Tibial nerve (tissue), 4 donors: ENCODE data around the gene KEL. TPM values are rescaled to one million over a fixed set of nuclear protein-coding genes. Genes with fewer than 3 reads are reported as not detected.

ENCODE experiments used
- DNase-seq, 2 donors: peaks; one replicate each; pipeline ENCODE4 v3.0.0-alpha.2; 2019; ENCODE audit warnings: low spot score in 2 of 2
- H3K27ac ChIP-seq, 4 donors: fragments of 200-600 bp; sonication (generic) in 3 of 4; one replicate each; pipeline ENCODE4 v1.5.1; 2017 to 2019; ENCODE audit warnings: mild to moderate bottlenecking in 1 of 4
- H3K27me3 ChIP-seq, 2 donors: fragments of 200-600 bp; sonication (generic) in 1 of 2; one replicate each; pipeline versions ENCODE4 v1.5.1 to v1.6.0; 2017 to 2019
- H3K36me3 ChIP-seq, 3 donors: fragments of 200-600 bp; sonication (generic); one replicate each; pipeline ENCODE4 v1.5.1; 2018 to 2019
- H3K4me1 ChIP-seq, 4 donors: fragments of 200-600 bp; sonication (generic) in 3 of 4; one replicate each; pipeline ENCODE4 v1.5.1; 2017 to 2019
- H3K4me3 ChIP-seq, 4 donors: fragments of 200-600 bp; sonication (generic) in 3 of 4; one replicate each; pipeline ENCODE4 v1.5.1; 2017 to 2019; ENCODE audit warnings: mild to moderate bottlenecking in 1 of 4, moderate library complexity in 1 of 4
- H3K9me3 ChIP-seq, 4 donors: fragments of 200-600 bp; sonication (generic) in 3 of 4; one replicate each; pipeline ENCODE4 v1.5.1; 2017 to 2019
- EP300 ChIP-seq, 2 donors: sonication (generic); formaldehyde crosslinking; IDR thresholded peaks; one replicate each; pipeline ENCODE4 v1.6.1; 2017; ENCODE audit warnings: antibody characterized with exemption in 2 of 2, mild to moderate bottlenecking in 1 of 2
- POLR2A ChIP-seq, 2 donors: fragments of 450-650 bp; IDR thresholded peaks; one replicate each; pipeline ENCODE4 v1.6.1; 2017; ENCODE audit warnings: antibody characterized with exemption in 2 of 2, mild to moderate bottlenecking in 2 of 2, moderate library complexity in 2 of 2
- WGBS, 2 donors: methylation state at CpG; one replicate each; pipeline ENCODE4 v1.1.5; 2018; 5-methylcytosine and 5-hydroxymethylcytosine counted together
- total RNA-seq, 4 donors: library from RNA; depleted of rRNA; stranded (reverse); fragments of >200 nt; gene quantifications; one replicate each; pipeline ENCODE4 v1.1.0, GENCODE V29; 2016
- TF ChIP-seq, protein P1 (sequence below), 5 experiments: fragments of 200-600 bp in 3 of 5; fragments of 450-650 bp in 2 of 5; sonication (generic) in 3 of 5; IDR thresholded peaks; one replicate each; pipeline ENCODE4 v1.5.1; 2016 to 2019; ENCODE audit warnings: antibody characterized with exemption in 5 of 5, mild to moderate bottlenecking in 3 of 5, moderate library complexity in 2 of 5

KEL gene
- total RNA-seq, 4 donors from 2014 or later, result 0.59 to 0.87 (median 0.61) TPM

DNA sequence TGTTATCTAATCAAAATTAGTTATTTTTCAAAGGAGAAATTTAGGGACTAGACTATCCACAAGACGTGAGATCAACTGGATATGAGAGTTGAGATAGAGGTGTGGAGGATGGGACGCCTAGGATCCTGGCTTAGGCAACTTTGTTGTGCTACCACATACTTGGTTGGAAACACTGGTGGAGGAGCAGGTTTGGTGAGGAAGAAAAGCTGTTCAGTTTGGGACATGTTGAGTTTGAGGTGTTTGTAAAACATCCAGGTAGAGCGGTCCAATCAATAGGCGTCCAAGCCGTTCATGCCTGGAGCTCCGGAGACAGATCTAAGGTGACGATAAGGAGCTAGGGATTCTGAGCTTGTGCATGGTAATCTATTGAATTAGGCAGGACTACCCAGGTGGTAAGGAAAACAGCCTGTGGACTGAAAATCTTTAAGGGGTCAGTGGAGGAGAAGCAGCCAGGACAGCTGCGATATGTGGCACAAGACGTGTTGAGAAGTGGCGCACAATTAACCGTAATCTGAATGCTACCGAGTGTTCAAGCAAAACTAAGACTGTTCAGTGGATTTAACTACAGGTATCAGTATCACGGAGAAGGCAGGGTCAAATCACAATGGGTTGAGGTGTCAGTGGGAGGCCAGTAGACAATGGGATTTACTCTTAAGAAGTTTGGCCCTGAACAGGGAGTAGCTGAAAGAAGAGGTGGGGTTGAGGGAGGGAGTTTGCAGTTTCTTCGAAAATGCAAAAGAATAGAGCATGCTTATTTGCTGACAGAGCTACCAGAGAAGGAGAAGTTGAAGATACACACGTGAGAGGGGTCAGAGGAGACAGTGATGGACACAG, 60.5 kb downstream of the KEL start:
- Histone ChIP-seq H3K27ac (no peak overlapping the region), H3K36me3 (no peaks in the 10 kb centered on the region), H3K27me3 (no peaks in the 10 kb centered on the region), H3K4me1 (no peaks in the 10 kb centered on the region), H3K9me3 (peaks cover 0 to 4% (median 1%) of the 10 kb centered on the region in 4 donors), H3K4me3 (no peak overlapping the region)
- TF ChIP-seq POLR2A (IDR thresholded peaks at IDR 0.05) (no peak), EP300 (IDR thresholded peaks at IDR 0.05) (no peak)
- TF ChIP-seq, protein P1, sequence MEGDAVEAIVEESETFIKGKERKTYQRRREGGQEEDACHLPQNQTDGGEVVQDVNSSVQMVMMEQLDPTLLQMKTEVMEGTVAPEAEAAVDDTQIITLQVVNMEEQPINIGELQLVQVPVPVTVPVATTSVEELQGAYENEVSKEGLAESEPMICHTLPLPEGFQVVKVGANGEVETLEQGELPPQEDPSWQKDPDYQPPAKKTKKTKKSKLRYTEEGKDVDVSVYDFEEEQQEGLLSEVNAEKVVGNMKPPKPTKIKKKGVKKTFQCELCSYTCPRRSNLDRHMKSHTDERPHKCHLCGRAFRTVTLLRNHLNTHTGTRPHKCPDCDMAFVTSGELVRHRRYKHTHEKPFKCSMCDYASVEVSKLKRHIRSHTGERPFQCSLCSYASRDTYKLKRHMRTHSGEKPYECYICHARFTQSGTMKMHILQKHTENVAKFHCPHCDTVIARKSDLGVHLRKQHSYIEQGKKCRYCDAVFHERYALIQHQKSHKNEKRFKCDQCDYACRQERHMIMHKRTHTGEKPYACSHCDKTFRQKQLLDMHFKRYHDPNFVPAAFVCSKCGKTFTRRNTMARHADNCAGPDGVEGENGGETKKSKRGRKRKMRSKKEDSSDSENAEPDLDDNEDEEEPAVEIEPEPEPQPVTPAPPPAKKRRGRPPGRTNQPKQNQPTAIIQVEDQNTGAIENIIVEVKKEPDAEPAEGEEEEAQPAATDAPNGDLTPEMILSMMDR (IDR thresholded peaks at IDR 0.05), result no peak
- 79 to 83% methylated on average over 15 of the region's 15 CpGs for whole genome bisulfite sequencing, 2 donors
- DNase-seq, result no peak

DNA sequence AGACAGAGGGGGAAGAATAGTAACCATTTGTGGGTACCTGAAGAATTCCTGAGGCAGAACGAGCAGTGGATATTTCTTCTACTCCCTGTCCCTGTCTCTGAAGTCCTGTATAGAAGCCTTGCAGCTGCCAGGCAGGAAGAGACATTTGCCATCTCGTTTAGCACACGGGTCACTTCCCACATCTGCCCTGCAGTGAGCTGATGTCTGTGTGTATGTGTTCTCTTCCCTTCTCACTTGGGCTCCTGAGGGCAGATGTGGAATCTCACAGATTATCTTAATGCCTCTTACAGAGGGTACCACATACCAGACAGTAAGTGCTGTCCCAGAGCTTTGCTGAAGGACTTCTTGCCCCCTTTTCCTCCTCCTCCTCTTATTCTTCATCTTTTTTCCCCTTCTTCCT, 62.5 kb downstream of the KEL start:
- Histone ChIP-seq H3K4me3 (no peak overlapping the region), H3K36me3 (no peaks in the 10 kb centered on the region)
- 28 to 31% methylated on average over 3 of the region's 3 CpGs for WGBS, 2 donors

DNA sequence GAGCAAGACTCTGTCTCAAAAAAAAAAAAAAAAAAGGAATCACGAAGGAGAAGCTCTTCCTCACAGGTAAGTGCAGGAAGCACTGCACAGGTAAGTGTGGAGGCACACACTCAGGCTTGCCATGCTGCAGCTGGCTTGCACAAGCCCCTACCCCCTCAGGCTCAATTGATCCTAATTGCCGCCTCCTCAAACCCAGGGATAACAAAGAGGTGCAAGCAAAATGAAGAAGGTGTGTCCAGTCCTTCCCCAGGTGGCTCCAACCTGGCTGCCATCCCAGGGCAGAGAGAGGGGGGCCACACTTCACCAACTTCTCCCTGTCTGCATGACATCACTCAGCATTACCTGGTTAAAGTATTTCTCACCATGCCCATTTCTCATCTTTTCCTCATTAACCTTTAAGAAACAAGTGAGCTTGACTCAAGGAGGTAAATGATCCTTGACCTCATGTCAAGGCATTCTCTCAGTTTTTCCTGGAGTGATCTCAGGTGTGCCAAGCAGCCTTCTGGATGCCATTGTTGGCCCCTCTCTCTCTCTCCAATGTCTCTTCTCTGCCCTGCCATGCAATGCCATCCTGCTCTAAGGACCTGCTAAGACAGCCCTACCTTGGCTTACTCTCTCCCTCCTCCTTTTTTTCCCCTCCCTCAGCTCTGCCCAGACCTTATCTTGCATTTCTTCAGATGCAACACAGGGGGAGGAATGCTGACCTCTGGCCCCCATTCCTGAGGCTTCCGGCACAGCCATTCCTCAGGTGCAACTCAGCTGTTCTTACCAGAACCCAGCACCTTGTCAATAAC, 63.6 kb downstream of the KEL start:
- no peaks in the 10 kb centered on the region for H3K27me3 ChIP-seq
- no peak for TF ChIP-seq EP300 (IDR thresholded peaks at IDR 0.05)
- no peak for TF ChIP-seq POLR2A (IDR thresholded peaks at IDR 0.05)

More for the DNA sequence above, 62.5 kb downstream of the KEL start:
- Histone ChIP-seq H3K27me3 (no peaks in the 10 kb centered on the region), H3K27ac (no peak overlapping the region), H3K4me1 (no peaks in the 10 kb centered on the region), H3K9me3 (peaks cover 0 to 4% (median under 1%) of the 10 kb centered on the region in 4 donors)
- no peak for DNase-seq
- TF ChIP-seq EP300 (IDR thresholded peaks at IDR 0.05), result no peak
- TF ChIP-seq, protein P1 (IDR thresholded peaks at IDR 0.05), result no peak
- no peak for TF ChIP-seq POLR2A (IDR thresholded peaks at IDR 0.05)

DNA sequence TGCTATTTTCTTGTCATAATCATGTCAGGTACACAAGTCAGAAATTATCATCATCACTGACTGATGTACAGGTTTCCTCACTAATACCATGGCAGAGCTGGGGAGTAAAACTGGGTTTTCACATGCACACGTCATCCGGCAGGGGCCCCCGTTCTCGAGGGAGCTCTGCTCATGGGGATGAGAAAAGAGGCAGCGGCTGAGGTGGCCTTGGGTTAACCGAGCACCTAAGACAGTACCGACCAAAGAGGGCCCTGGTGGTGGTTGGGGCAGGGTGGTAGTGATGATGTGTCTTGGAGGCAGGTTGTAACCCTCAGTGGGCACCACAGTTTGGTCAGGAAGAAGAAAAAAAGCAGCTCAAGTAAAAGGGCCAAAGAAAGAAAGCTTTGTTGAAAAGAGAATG, 64.5 kb downstream of the KEL start:
- H3K4me3 ChIP-seq, result no peak overlapping the region
- no peaks in the 10 kb centered on the region for H3K9me3 ChIP-seq
- no peaks in the 10 kb centered on the region for H3K27me3 ChIP-seq
- 86% methylated on average over 7 of the region's 7 CpGs for WGBS, 2 donors
- no peak overlapping the region for H3K27ac ChIP-seq
- TF ChIP-seq, protein P1 (IDR thresholded peaks at IDR 0.05), result no peak
- TF ChIP-seq POLR2A (IDR thresholded peaks at IDR 0.05) (no peak), EP300 (IDR thresholded peaks at IDR 0.05) (no peak)
- no peak for DNase-seq
- H3K4me1 ChIP-seq, result no peaks in the 10 kb centered on the region
- no peaks in the 10 kb centered on the region for H3K36me3 ChIP-seq

More for the DNA sequence above, 63.6 kb downstream of the KEL start:
- Histone ChIP-seq H3K4me1 (no peaks in the 10 kb centered on the region), H3K36me3 (no peaks in the 10 kb centered on the region), H3K4me3 (no peak overlapping the region), H3K27ac (no peak overlapping the region), H3K9me3 (no peaks in the 10 kb centered on the region)
- no peak for DNase-seq
- 76 to 83% methylated on average over 3 of the region's 3 CpGs for WGBS, 2 donors

- DNase-seq, result no peak
- no peak overlapping the region for H3K27ac ChIP-seq
- 81 to 82% methylated on average over 3 of the region's 3 CpGs for WGBS, 2 donors
- no peaks in the 10 kb centered on the region for H3K27me3 ChIP-seq
- no peaks in the 10 kb centered on the region for H3K36me3 ChIP-seq
- H3K9me3 ChIP-seq, result no peaks in the 10 kb centered on the region
- H3K4me1 ChIP-seq, result no peaks in the 10 kb centered on the region
- TF ChIP-seq, protein P1 (IDR thresholded peaks at IDR 0.05), result no peak
- TF ChIP-seq POLR2A (IDR thresholded peaks at IDR 0.05) (no peak), EP300 (IDR thresholded peaks at IDR 0.05) (no peak)
- no peak overlapping the region for H3K4me3 ChIP-seq
Measured at GRCh38 chr7:142896741-142897379, 65.3 kb downstream of the KEL start.
